Loucy (cell line): Measurements from ENCODE around the gene RAC2.

Experiments
- H2AFZ ChIP-seq: fragments of 200-600 bp; sonication (generic); 2 replicates; pipeline ENCODE4 v1.6.0; 2016; ENCODE audit warnings: antibody characterized with exemption, mild to moderate bottlenecking, low read length, moderate library complexity
- H3F3A ChIP-seq: fragments of 200-600 bp; 2 replicates; pipeline ENCODE4 v1.6.0; 2016; ENCODE audit warnings: antibody characterized with exemption, low read depth, mild to moderate bottlenecking
- H3K27me3 ChIP-seq: fragments of 200-600 bp; sonication (generic); 2 replicates; pipeline ENCODE4 v1.6.1; 2014; ENCODE audit warnings: low read length, mild to moderate bottlenecking; ENCODE audit not compliant: insufficient read depth, poor library complexity, severe bottlenecking
- H3K36me3 ChIP-seq: fragments of 200-600 bp; sonication (generic); 2 replicates; pipeline ENCODE4 v1.6.1; 2016; ENCODE audit warnings: low read length; ENCODE audit not compliant: insufficient read depth
- H3K4me1 ChIP-seq: fragments of 200-600 bp; sonication (generic); 2 replicates; pipeline ENCODE4 v1.5.1; 2014; ENCODE audit warnings: low read length, mild to moderate bottlenecking; ENCODE audit not compliant: insufficient read depth, poor library complexity, severe bottlenecking
- H3K4me2 ChIP-seq: fragments of 200-600 bp; sonication (generic); 2 replicates; pipeline ENCODE4 v1.6.0; 2014; ENCODE audit warnings: antibody characterized with exemption, low read length, low read depth, mild to moderate bottlenecking; ENCODE audit not compliant: poor library complexity, severe bottlenecking
- H3K4me3 ChIP-seq: fragments of 200-600 bp; sonication (generic); 2 replicates; pipeline ENCODE4 v1.5.1; 2014; ENCODE audit warnings: low read length, mild to moderate bottlenecking, mixed read lengths; ENCODE audit not compliant: poor library complexity, severe bottlenecking
- H3K79me2 ChIP-seq: fragments of 200-600 bp; sonication (generic); 2 replicates; pipeline ENCODE4 v1.6.1; 2014; ENCODE audit warnings: low read length; ENCODE audit not compliant: insufficient read depth
- H3K9ac ChIP-seq: fragments of 200-600 bp; sonication (generic); 2 replicates; pipeline ENCODE4 v1.6.0; 2014; ENCODE audit warnings: mild to moderate bottlenecking, low read depth, low read length, moderate library complexity; ENCODE audit not compliant: poor library complexity, severe bottlenecking
- H3K9me2 ChIP-seq: fragments of 200-600 bp; sonication (generic); replicated peaks from 2 replicates; pipeline ENCODE4 v1.6.1; 2016; ENCODE audit warnings: low read depth, low read length, mixed read lengths
- H3K9me3 ChIP-seq: fragments of 200-600 bp; sonication (generic); 2 replicates; pipeline ENCODE4 v1.6.1; 2014; ENCODE audit warnings: mild to moderate bottlenecking, antibody characterized with exemption, low read length, low read depth; ENCODE audit not compliant: insufficient read depth
- H4K20me1 ChIP-seq: fragments of 200-600 bp; sonication (generic); 2 replicates; pipeline ENCODE4 v1.6.0; 2014; ENCODE audit warnings: antibody characterized with exemption, low read length, mild to moderate bottlenecking; ENCODE audit not compliant: insufficient read depth, poor library complexity, severe bottlenecking
- EZH2phosphoT487 ChIP-seq: fragments of 200-600 bp; IDR thresholded peaks from 2 replicates; pipeline ENCODE4 v1.6.1; 2018; ENCODE audit warnings: antibody characterized with exemption, mild to moderate bottlenecking, moderate library complexity, borderline replicate concordance
- TF ChIP-seq, protein P1 (sequence below): fragments of 200-600 bp; sonication (generic); conservative IDR thresholded peaks from 2 replicates; pipeline ENCODE4 v1.5.1; 2014; ENCODE audit warnings: mild to moderate bottlenecking, antibody characterized with exemption, low read length

RAC2 gene

DNA sequence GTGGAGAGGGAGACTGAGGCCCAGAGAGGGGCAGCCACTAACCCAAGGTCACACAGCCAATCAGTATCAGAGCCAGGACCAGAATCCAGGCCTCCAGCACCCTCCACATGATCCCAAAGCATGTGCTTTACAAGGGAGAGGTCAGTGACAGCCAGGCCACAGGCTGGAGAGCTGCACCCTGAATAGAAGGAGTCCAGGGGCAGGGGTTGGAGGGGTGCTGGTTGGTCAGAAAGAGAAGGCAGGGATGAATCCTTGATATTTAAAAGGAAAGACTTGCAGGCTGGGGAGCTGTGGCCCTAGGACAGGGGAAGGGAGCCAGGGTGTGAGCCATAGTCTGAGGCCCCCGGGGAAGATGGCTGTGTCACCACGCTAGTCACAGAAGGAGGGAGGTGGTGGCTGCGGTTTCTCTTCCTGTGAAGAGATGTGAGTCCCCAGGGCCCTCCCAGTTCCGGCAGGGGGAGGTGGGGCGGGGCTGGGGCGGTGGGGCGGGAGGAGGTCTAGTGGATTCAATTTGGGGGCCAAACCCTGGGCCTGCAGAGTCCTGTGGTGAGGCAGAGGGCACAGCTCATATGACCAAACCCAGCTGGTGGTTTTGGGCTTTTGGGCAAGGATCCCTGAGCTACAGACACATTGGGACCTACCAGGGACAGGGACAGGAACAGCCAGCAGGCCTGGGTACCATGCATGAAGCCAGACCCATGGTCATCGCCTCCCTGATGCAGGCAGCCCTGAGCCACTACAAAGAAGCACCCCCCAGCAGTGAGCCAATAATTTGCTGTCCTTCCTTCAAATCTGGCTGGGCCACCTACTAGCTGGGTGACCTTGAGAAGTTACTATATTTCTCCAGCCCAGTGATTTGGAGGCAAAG lies 14.0 kb downstream of the RAC2 start:
- Histone ChIP-seq H3K9ac (peak overlapping the region; percentile 94), H3K4me3 (peak overlapping the region; percentile 71), H3K27me3 (no peaks in the 10 kb centered on the region), H3K4me1 (peaks cover 55% of the 10 kb centered on the region), H3F3A (peaks cover 13% of the 10 kb centered on the region), H3K9me2 (no peaks in the 10 kb centered on the region), H3K79me2 (peaks cover 69% of the 10 kb centered on the region), H4K20me1 (peaks cover 57% of the 10 kb centered on the region), H3K36me3 (peaks cover 88% of the 10 kb centered on the region; the same call in 1 of the 2 replicates), H3K4me2 (peak overlapping the region; percentile 99), H2AFZ (no peak overlapping the region), H3K9me3 (no peaks in the 10 kb centered on the region)
- TF ChIP-seq EZH2phosphoT487 = no peak
- TF ChIP-seq, protein P1, sequence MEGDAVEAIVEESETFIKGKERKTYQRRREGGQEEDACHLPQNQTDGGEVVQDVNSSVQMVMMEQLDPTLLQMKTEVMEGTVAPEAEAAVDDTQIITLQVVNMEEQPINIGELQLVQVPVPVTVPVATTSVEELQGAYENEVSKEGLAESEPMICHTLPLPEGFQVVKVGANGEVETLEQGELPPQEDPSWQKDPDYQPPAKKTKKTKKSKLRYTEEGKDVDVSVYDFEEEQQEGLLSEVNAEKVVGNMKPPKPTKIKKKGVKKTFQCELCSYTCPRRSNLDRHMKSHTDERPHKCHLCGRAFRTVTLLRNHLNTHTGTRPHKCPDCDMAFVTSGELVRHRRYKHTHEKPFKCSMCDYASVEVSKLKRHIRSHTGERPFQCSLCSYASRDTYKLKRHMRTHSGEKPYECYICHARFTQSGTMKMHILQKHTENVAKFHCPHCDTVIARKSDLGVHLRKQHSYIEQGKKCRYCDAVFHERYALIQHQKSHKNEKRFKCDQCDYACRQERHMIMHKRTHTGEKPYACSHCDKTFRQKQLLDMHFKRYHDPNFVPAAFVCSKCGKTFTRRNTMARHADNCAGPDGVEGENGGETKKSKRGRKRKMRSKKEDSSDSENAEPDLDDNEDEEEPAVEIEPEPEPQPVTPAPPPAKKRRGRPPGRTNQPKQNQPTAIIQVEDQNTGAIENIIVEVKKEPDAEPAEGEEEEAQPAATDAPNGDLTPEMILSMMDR = no peak

DNA sequence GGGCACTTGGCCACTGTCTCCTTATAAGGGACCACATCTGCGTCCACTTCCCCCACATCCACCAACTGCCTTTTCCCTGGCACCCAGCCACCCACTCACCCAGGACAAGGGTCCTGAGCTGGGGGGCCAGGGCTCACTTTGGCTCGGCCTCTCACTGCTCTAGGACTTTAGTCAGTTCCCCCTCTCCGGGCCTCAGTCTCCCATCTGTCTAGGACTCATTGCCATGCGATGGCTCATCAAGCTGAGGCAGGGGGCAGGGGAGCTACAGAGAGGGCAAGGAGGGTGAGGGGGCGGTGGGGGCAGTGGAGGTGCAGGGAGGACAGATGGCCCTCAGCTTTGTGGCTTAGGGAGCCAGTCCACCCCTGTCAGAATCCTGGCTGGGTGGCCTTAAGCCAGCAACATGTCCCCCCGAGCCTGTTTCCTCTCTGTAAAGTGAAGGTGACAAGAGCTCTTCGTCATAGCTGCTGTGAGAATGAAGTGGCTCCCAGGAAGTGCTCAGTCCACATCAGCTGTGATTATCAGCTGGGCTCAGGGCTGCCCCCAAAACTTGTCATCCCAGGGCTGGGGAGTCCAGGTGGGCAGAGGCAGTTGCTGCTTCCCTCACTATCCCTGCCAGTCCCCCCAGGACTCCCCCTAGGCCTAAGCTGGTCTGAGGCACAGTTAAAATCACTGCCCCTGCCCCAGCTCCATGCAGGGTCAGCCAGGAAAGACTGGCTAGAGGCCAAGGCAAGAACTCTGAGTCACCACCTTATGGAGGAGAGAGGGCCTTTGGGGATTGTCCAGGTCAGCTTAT lies 14.9 kb downstream of the RAC2 start:
- H3F3A ChIP-seq = peaks cover 13% of the 10 kb centered on the region
- H3K79me2 ChIP-seq = peaks cover 61% of the 10 kb centered on the region
- peaks cover 88% of the 10 kb centered on the region; the same call in 1 of the 2 replicates for H3K36me3 ChIP-seq
- no peak overlapping the region for H2AFZ ChIP-seq
- TF ChIP-seq, protein P1 = no peak
- no peak for TF ChIP-seq EZH2phosphoT487
- H3K9me2 ChIP-seq = no peaks in the 10 kb centered on the region
- H3K27me3 ChIP-seq = no peaks in the 10 kb centered on the region
- H3K9me3 ChIP-seq = no peaks in the 10 kb centered on the region
- H4K20me1 ChIP-seq = peaks cover 49% of the 10 kb centered on the region
- peak overlapping the region; percentile 99 for H3K4me2 ChIP-seq
- H3K4me1 ChIP-seq = peaks cover 50% of the 10 kb centered on the region
- peak overlapping the region; percentile 71 for H3K4me3 ChIP-seq
- H3K9ac ChIP-seq = peak overlapping the region; percentile 94

DNA sequence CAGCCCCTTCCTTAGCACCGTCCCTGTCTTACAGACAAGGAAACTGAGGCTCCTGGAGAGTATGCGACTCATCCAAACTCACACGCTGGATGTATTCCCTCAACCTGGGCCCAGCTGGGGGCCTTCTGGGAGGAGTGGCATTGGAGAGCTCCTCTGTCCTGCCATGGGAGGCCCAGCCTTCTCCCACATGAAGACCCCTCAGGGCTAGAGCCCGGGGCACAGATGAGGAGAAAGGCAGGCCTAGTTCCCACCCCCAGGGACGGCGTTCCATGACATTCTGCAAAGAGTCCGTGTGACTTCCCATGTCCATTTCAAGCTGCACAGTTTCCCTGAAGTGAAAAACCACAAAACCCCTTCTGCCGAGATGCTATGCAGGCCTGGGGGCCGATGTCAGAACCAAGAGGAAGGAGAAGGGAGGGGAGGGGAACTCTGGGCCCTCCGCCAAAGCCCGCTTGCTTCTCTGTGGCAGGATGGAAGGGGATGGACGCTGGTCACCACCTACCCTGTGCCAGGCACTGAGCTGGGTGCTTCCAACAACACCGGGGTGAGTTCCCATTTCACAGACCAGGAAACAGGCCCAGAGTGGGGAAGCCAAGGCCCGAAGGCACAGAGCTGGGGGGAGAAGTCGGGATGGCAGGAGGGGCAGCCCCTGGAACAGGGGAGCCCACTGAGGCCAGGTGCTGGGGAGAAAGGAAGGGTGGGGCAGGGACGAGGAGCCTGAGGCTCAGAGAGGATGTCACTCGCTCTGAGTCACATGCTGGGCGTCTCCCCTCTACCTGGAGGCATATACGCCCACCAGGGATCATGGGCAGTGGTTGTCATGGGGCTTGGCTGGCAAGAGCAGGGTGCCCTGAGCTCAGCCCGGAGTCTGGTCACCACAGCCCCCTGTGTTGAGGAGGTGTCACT lies 15.7 kb downstream of the RAC2 start:
- Histone ChIP-seq H2AFZ (no peak overlapping the region), H3K4me3 (no peak overlapping the region), H3K9me3 (no peaks in the 10 kb centered on the region), H3K9ac (peak overlapping the region; percentile 94), H3K9me2 (no peaks in the 10 kb centered on the region), H3F3A (peaks cover 13% of the 10 kb centered on the region), H3K4me1 (peaks cover 50% of the 10 kb centered on the region), H3K4me2 (peak overlapping the region; percentile 99), H3K27me3 (no peaks in the 10 kb centered on the region), H3K36me3 (peaks cover 88% of the 10 kb centered on the region; the same call in 1 of the 2 replicates), H3K79me2 (peaks cover 53% of the 10 kb centered on the region), H4K20me1 (peaks cover 44% of the 10 kb centered on the region)
- TF ChIP-seq, protein P1 = no peak
- no peak for TF ChIP-seq EZH2phosphoT487
